ENCODE measurements around the gene BBLN. TPM values are rescaled to one million over a fixed set of nuclear protein-coding genes. Genes with fewer than 3 reads are reported as not detected.

BBLN gene
- total RNA-seq, 1 experiment from 2014 or later: 33.6 TPM

GRCh38 chr9:128211186-128211980 is 51.3 kb downstream of the BBLN start:
- no peak overlapping the region for H3K4me3 ChIP-seq
- H3K9me3 ChIP-seq (replicated peaks): no peaks in the 10 kb centered on the region
- no peak for DNase-seq
- peaks cover 6% of the 10 kb centered on the region; the same call in 1 of the 2 replicates for H3K27me3 ChIP-seq
- H3K4me1 ChIP-seq: no peaks in the 10 kb centered on the region
- no peaks in the 10 kb centered on the region for H3K36me3 ChIP-seq
- no peak overlapping the region for H3K27ac ChIP-seq

- H3K4me3 ChIP-seq: no peak overlapping the region
- no peak for DNase-seq
- H3K27ac ChIP-seq: no peak overlapping the region
- no peaks in the 10 kb centered on the region for H3K9me3 ChIP-seq (replicated peaks)
- no peaks in the 10 kb centered on the region for H3K4me1 ChIP-seq
- peaks cover 6% of the 10 kb centered on the region; the same call in 1 of the 2 replicates for H3K27me3 ChIP-seq
- no peaks in the 10 kb centered on the region for H3K36me3 ChIP-seq
Measured at GRCh38 chr9:128211981-128212281, 51.9 kb downstream of the BBLN start.

Other genes starting within 250 kb of the BBLN start
- gene ST6GALNAC4, start 243.2 kb upstream of the BBLN start, total RNA-seq (2014; rRNA removed; shearing (Covaris generic)): 19.6 and 24.3 TPM in 2 replicates
- 0.20 and 0.51 TPM in 2 replicates for gene PIP5KL1, start 229.5 kb upstream of the BBLN start, total RNA-seq (2014; rRNA removed; shearing (Covaris generic))
- gene DPM2, start 222.4 kb upstream of the BBLN start, total RNA-seq (2014; rRNA removed; shearing (Covaris generic)): 44.7 and 46.4 TPM in 2 replicates
- gene EEIG1, start 179.3 kb upstream of the BBLN start, total RNA-seq (2014; rRNA removed; shearing (Covaris generic)): 4.0 and 5.0 TPM in 2 replicates
- 8.5 and 9.0 TPM in 2 replicates for gene NAIF1, start 92.9 kb upstream of the BBLN start, total RNA-seq (2014; rRNA removed; shearing (Covaris generic))
- 24.1 and 29.3 TPM in 2 replicates for gene SLC25A25, start 92.0 kb upstream of the BBLN start, total RNA-seq (2014; rRNA removed; shearing (Covaris generic))
- 53.8 and 56.7 TPM in 2 replicates for gene PTGES2, start 32.5 kb upstream of the BBLN start, total RNA-seq (2014; rRNA removed; shearing (Covaris generic))
- gene LCN2, start 10.8 kb upstream of the BBLN start, total RNA-seq (2014; rRNA removed; shearing (Covaris generic)): not detected in 2 replicates
- gene CIZ1, start 31.3 kb downstream of the BBLN start, total RNA-seq (2014; rRNA removed; shearing (Covaris generic)): 72.6 and 85.2 TPM in 2 replicates
- gene DNM1, start 43.1 kb downstream of the BBLN start, total RNA-seq (2014; rRNA removed; shearing (Covaris generic)): 1.7 and 3.8 TPM in 2 replicates
- 62.3 and 84.3 TPM in 2 replicates for gene GOLGA2, start 115.7 kb downstream of the BBLN start, total RNA-seq (2014; rRNA removed; shearing (Covaris generic))
- 32.1 and 33.3 TPM in 2 replicates for gene SWI5, start 116.0 kb downstream of the BBLN start, total RNA-seq (2014; rRNA removed; shearing (Covaris generic))
- gene TRUB2, start 162.2 kb downstream of the BBLN start, total RNA-seq (2014; rRNA removed; shearing (Covaris generic)): 30.2 and 36.9 TPM in 2 replicates
- 38.7 and 40.3 TPM in 2 replicates for gene COQ4, start 162.6 kb downstream of the BBLN start, total RNA-seq (2014; rRNA removed; shearing (Covaris generic))
- gene SLC27A4, start 180.3 kb downstream of the BBLN start, total RNA-seq (2014; rRNA removed; shearing (Covaris generic)): 27.7 and 28.0 TPM in 2 replicates
- 74.2 and 77.5 TPM in 2 replicates for gene URM1, start 211.1 kb downstream of the BBLN start, total RNA-seq (2014; rRNA removed; shearing (Covaris generic))